Kidney epithelial cell (primary cell): ENCODE data around the gene KLF11. TPM values are rescaled to one million over a fixed set of nuclear protein-coding genes. Genes with fewer than 3 reads are reported as not detected.

Source experiments
- DNase-seq: peaks from one replicate; pipeline ENCODE4 v3.0.0-alpha.2; 2010; ENCODE audit warnings: low read depth
- H3K27me3 ChIP-seq: 2 replicates; pipeline ENCODE4 v1.6.0; 2011; ENCODE audit warnings: low read length; ENCODE audit not compliant: control insufficient read depth, insufficient read depth
- H3K36me3 ChIP-seq: 2 replicates; pipeline ENCODE4 v1.5.1; 2011; ENCODE audit warnings: low read length; ENCODE audit not compliant: control insufficient read depth, insufficient read depth
- H3K4me3 ChIP-seq: 2 replicates; pipeline ENCODE4 v1.5.1; 2011; ENCODE audit warnings: low read depth, mild to moderate bottlenecking, control low read depth, low read length
- CTCF ChIP-seq: IDR thresholded peaks from 2 replicates; pipeline ENCODE4 v1.5.1; 2011; ENCODE audit warnings: mild to moderate bottlenecking, moderate library complexity, low read length, control low read depth, inconsistent platforms; ENCODE audit not compliant: insufficient read depth, poor library complexity, severe bottlenecking
- total RNA-seq: library from RNA; depleted of rRNA; stranded (reverse); fragments of >200 nt; gene quantifications from 2 replicates; pipeline ENCODE4 v1.2.3, GENCODE V29; 2015

KLF11 gene
- total RNA-seq, 1 donor from 2014 or later, result 15.4 TPM

GRCh38 chr2:10059016-10059351 lies 15.6 kb downstream of the KLF11 start:
- no peak overlapping the region for H3K4me3 ChIP-seq
- H3K36me3 ChIP-seq, result no peaks in the 10 kb centered on the region
- H3K27me3 ChIP-seq, result no peaks in the 10 kb centered on the region
- no peak for DNase-seq
- no peak for TF ChIP-seq CTCF

GRCh38 chr2:10059552-10060335 lies 16.4 kb downstream of the KLF11 start:
- Histone ChIP-seq H3K4me3 (no peak overlapping the region), H3K36me3 (no peaks in the 10 kb centered on the region), H3K27me3 (no peaks in the 10 kb centered on the region)
- no peak for TF ChIP-seq CTCF
- DNase-seq, result no peak

GRCh38 chr2:10061221-10061925 lies 18.0 kb downstream of the KLF11 start:
- DNase-seq, result no peak
- H3K36me3 ChIP-seq, result no peaks in the 10 kb centered on the region
- H3K4me3 ChIP-seq, result no peak overlapping the region
- TF ChIP-seq CTCF, result no peak
- H3K27me3 ChIP-seq, result no peaks in the 10 kb centered on the region

- Histone ChIP-seq H3K36me3 (no peaks in the 10 kb centered on the region), H3K27me3 (no peaks in the 10 kb centered on the region), H3K4me3 (no peak overlapping the region)
- TF ChIP-seq CTCF, result no peak
- DNase-seq, result no peak
Measured at GRCh38 chr2:10062931-10063365, 19.6 kb downstream of the KLF11 start.

GRCh38 chr2:10063566-10063965 lies 20.2 kb downstream of the KLF11 start:
- DNase-seq, result no peak
- Histone ChIP-seq H3K36me3 (no peaks in the 10 kb centered on the region), H3K27me3 (no peaks in the 10 kb centered on the region), H3K4me3 (no peak overlapping the region)
- no peak for TF ChIP-seq CTCF
